ENCODE measurements around the gene MPRIP. TPM values are rescaled to one million over a fixed set of nuclear protein-coding genes. Genes with fewer than 3 reads are reported as not detected.

The MPRIP gene
- total and polyA plus RNA-seq, 2 donors (not counting 3 experiments of a cell fraction or from before 2014, with no cell fraction given): 94.6 to 246 TPM

DNA sequence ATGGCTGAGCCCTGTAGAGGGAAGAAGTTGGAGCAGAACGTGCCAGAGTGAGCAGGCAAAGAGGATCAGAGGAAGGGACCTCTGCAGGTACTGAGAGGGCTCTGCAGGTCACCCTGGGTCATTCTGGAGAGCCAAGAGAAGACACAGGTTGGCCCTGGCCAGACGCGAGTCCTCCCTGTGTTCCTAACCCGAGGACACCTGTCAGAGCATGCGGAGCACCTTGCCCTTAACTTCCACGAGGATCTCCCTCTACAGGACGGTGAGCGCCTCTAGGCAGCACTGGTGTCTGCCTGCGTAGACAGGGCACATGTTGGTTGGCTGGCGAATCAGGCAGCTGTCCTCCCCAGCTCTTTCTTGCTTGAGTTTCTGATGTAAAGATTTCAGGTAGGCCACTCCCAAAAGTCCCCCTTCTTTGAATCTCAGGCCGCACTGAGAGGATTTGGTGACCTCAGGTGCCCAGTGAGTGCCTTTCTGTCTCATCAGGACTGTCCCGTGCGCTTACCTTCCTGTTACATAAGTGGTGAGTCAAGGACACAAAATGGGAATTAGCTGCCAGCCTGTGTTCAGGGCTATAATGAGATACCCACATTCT, 45.3 kb downstream of the MPRIP start:
- intact Hi-C loops (cut with micrococcal nuclease): no loop called here
- POLR2A ChIA-PET: no interaction called here
- H4K20me1 ChIP-seq (replicated peaks; ENCODE audit: control insufficient read depth, extremely low read depth, insufficient read depth, low read length): peaks cover 4% of the 10 kb centered on the region

DNA sequence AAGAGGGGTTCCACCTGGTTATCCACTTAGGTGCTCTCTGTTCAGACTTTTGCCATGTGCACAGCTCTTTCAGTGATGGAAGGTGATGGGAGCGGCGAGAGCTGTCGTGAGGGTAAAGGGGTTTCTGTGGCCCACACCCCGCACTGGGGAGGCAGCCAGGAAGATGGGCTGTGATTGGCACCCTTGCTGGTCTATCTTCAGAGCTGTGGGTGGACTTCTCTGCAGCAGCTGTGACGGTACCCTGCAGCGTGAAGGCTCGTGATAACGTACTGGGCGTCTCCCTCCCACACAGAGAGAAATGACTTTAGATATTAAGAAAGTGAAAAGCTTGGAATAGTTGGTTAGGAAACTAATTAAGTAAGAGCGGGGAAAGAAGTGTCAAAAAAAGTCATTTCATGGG, 45.8 kb downstream of the MPRIP start:
- no peak overlapping the region for H3K27ac ChIP-seq (ENCODE audit: insufficient read depth, low read depth, low read length)
- FAIRE-seq (no peak), DNase-seq (ENCODE audit: low read depth, low spot score) (no peak)
- H3K36me3 ChIP-seq (ENCODE audit: control insufficient read depth in 2 of 2, extremely low read depth in 1 of 2, insufficient read depth in 2 of 2, low read length in 2 of 2): peaks cover 3 to 40% of the 10 kb centered on the region in 2 experiments
- no peaks in the 10 kb centered on the region for H3K9me1 ChIP-seq (replicated peaks; ENCODE audit: control insufficient read depth, extremely low read depth, insufficient read depth, low read length)
- CTCF ChIA-PET: no interaction called here
- peaks cover 6% of the 10 kb centered on the region for H4K20me1 ChIP-seq (replicated peaks; ENCODE audit: control insufficient read depth, extremely low read depth, insufficient read depth, low read length)
- POLR2A ChIA-PET: no interaction called here
- dilution Hi-C loops (cut with MboI; ENCODE audit: extremely low pct_ligation_motif_present, low sequenced_read_pairs) (no loop called here), intact Hi-C loops (cut with micrococcal nuclease) (no loop called here)
- H2AFZ ChIP-seq (ENCODE audit: low read depth, low read length): no peak overlapping the region
- peaks cover 90% of the 10 kb centered on the region for H3K79me2 ChIP-seq (ENCODE audit: control insufficient read depth, insufficient read depth, low read length)
- no peak for TF ChIP-seq GATA2 (IDR thresholded peaks at IDR 0.05; ENCODE audit: insufficient read depth, insufficient read length, low read depth, low read length)
- no peak for TF ChIP-seq POLR2AphosphoS5 (IDR thresholded peaks at IDR 0.05; ENCODE audit: insufficient read depth, low read depth, low read length)
- no peak for TF ChIP-seq EZH2 (IDR thresholded peaks at IDR 0.05; ENCODE audit: borderline replicate concordance, low read depth, low read length, severe bottlenecking)
- TF ChIP-seq JUN (IDR thresholded peaks at IDR 0.05; ENCODE audit: borderline replicate concordance, insufficient read depth, insufficient read length, low read depth): no peak
- TF ChIP-seq MYC (IDR thresholded peaks at IDR 0.05; ENCODE audit: low read depth, low read length): no peak
- no peak for TF ChIP-seq POLR2A (IDR thresholded peaks at IDR 0.05; ENCODE audit: low read depth, low read length)
- TF ChIP-seq, protein P1, sequence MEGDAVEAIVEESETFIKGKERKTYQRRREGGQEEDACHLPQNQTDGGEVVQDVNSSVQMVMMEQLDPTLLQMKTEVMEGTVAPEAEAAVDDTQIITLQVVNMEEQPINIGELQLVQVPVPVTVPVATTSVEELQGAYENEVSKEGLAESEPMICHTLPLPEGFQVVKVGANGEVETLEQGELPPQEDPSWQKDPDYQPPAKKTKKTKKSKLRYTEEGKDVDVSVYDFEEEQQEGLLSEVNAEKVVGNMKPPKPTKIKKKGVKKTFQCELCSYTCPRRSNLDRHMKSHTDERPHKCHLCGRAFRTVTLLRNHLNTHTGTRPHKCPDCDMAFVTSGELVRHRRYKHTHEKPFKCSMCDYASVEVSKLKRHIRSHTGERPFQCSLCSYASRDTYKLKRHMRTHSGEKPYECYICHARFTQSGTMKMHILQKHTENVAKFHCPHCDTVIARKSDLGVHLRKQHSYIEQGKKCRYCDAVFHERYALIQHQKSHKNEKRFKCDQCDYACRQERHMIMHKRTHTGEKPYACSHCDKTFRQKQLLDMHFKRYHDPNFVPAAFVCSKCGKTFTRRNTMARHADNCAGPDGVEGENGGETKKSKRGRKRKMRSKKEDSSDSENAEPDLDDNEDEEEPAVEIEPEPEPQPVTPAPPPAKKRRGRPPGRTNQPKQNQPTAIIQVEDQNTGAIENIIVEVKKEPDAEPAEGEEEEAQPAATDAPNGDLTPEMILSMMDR (IDR thresholded peaks at IDR 0.05; ENCODE audit: extremely low read depth in 1 of 2, insufficient read depth in 1 of 2, low read depth in 1 of 2, low read length in 2 of 2): no peak
- TF ChIP-seq, protein P2, sequence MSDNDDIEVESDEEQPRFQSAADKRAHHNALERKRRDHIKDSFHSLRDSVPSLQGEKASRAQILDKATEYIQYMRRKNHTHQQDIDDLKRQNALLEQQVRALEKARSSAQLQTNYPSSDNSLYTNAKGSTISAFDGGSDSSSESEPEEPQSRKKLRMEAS (IDR thresholded peaks at IDR 0.05; ENCODE audit: insufficient read depth, insufficient read length): no peak
- TF ChIP-seq FOS (IDR thresholded peaks at IDR 0.05; ENCODE audit: borderline replicate concordance, insufficient read depth, low read length): no peak
- H3K9ac ChIP-seq (replicated peaks; ENCODE audit: extremely low read depth, insufficient read depth, low read length): no peak overlapping the region
- H3K27me3 ChIP-seq (ENCODE audit: control insufficient read depth in 2 of 2, insufficient read depth in 2 of 2, low read length in 2 of 2): no peaks in the 10 kb centered on the region
- BruUV-seq (replicated peaks): no TSS peak
- no peak overlapping the region for H3K4me2 ChIP-seq (ENCODE audit: insufficient read depth, low read length)
- H3K9me3 ChIP-seq (replicated peaks; ENCODE audit: control insufficient read depth, insufficient read depth, low read length): no peaks in the 10 kb centered on the region
- H3K4me3 ChIP-seq (replicated peaks in 1 of 3; ENCODE audit: insufficient read depth in 1 of 3, low read depth in 1 of 3, low read length in 3 of 3): no peak overlapping the region
- no peaks in the 10 kb centered on the region for H3K4me1 ChIP-seq (ENCODE audit: control insufficient read depth, extremely low read depth, insufficient read depth, low read length)

More for the DNA sequence above, 45.3 kb downstream of the MPRIP start:
- Histone ChIP-seq H3K9me1 (replicated peaks; ENCODE audit: control insufficient read depth, extremely low read depth, insufficient read depth, low read length) (no peaks in the 10 kb centered on the region), H3K27ac (ENCODE audit: insufficient read depth, low read depth, low read length) (no peak overlapping the region), H3K9ac (replicated peaks; ENCODE audit: extremely low read depth, insufficient read depth, low read length) (no peak overlapping the region), H3K79me2 (ENCODE audit: control insufficient read depth, insufficient read depth, low read length) (peaks cover 90% of the 10 kb centered on the region), H3K4me1 (ENCODE audit: control insufficient read depth, extremely low read depth, insufficient read depth, low read length) (no peaks in the 10 kb centered on the region), H3K4me3 (replicated peaks in 1 of 3; ENCODE audit: insufficient read depth in 1 of 3, low read depth in 1 of 3, low read length in 3 of 3) (no peak overlapping the region), H3K36me3 (ENCODE audit: control insufficient read depth in 2 of 2, extremely low read depth in 1 of 2, insufficient read depth in 2 of 2, low read length in 2 of 2) (peaks cover 3 to 40% of the 10 kb centered on the region in 2 experiments), H3K27me3 (ENCODE audit: control insufficient read depth in 2 of 2, insufficient read depth in 2 of 2, low read length in 2 of 2) (no peaks in the 10 kb centered on the region), H3K9me3 (replicated peaks; ENCODE audit: control insufficient read depth, insufficient read depth, low read length) (no peaks in the 10 kb centered on the region), H3K4me2 (ENCODE audit: insufficient read depth, low read length) (no peak overlapping the region), H2AFZ (ENCODE audit: low read depth, low read length) (no peak overlapping the region)
- dilution Hi-C loops (cut with MboI; ENCODE audit: extremely low pct_ligation_motif_present, low sequenced_read_pairs): no loop called here
- TF ChIP-seq EZH2 (IDR thresholded peaks at IDR 0.05; ENCODE audit: borderline replicate concordance, low read depth, low read length, severe bottlenecking): no peak
- TF ChIP-seq FOS (IDR thresholded peaks at IDR 0.05; ENCODE audit: borderline replicate concordance, insufficient read depth, low read length): no peak
- no peak for TF ChIP-seq POLR2A (IDR thresholded peaks at IDR 0.05; ENCODE audit: low read depth, low read length)
- TF ChIP-seq, protein P1 (IDR thresholded peaks at IDR 0.05; ENCODE audit: extremely low read depth in 1 of 2, insufficient read depth in 1 of 2, low read depth in 1 of 2, low read length in 2 of 2): no peak
- TF ChIP-seq GATA2 (IDR thresholded peaks at IDR 0.05; ENCODE audit: insufficient read depth, insufficient read length, low read depth, low read length): no peak
- no peak for TF ChIP-seq MYC (IDR thresholded peaks at IDR 0.05; ENCODE audit: low read depth, low read length)
- CTCF ChIA-PET: interaction anchor here (0.8 kb wide), 1 partner anchor 54 kb away, joined by 3 read pairs; no protein-coding TSS in a partner anchor
- no peak for DNase-seq (ENCODE audit: low read depth, low spot score)
- no peak for FAIRE-seq
- BruUV-seq (replicated peaks): no TSS peak

Measured in endothelial cell of umbilical vein (primary cell).